GM19240 (cell line): Measurements from ENCODE around the gene SEPTIN12.

Source experiments
- DNase-seq: peaks from one replicate; pipeline ENCODE4 v3.0.0; 2011; ENCODE audit warnings: low spot score; ENCODE audit not compliant: insufficient read length

SEPTIN12 gene, protein sequence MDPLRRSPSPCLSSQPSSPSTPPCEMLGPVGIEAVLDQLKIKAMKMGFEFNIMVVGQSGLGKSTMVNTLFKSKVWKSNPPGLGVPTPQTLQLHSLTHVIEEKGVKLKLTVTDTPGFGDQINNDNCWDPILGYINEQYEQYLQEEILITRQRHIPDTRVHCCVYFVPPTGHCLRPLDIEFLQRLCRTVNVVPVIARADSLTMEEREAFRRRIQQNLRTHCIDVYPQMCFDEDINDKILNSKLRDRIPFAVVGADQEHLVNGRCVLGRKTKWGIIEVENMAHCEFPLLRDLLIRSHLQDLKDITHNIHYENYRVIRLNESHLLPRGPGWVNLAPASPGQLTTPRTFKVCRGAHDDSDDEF

DNA sequence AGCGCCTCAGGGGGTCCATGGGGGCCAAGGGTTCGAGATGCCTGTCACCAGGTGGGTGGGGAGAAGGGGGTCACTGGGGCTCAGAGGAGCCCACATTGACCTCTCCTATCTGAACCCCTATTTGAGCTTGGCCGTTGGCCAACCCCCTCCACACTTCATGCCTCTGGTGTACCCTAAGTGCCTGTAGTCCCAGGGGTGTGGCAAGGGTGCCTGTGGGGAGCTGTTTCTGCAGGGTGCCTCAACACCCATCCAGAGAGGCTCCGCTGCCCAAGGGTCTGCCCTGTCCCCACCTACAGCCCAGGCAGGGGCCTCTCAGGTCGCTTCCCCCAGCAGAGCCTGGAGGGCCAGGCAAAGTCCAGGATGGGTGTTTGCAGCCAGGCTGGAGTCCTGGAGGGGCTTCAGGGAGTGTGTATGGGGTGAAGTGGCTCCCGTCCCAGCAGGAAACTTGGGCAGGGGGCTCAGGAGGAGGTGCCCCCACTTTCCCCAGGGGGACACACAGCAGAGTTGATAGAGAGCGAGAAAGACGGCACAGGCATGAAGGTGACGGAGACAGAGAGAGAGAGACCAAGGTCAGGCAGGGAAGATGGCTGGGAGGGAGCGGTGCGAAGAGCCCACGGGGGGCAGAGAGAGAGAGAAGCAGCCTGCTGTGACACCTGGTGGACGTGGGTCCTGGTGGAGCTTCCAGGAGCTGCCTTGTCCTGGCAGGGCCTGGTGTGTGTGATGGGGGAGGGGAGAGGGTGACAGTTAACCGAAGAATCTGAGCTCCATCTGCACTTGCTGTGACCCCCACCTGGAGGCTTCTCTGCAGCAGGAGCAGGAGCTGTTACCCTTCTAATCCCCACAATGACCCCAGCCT is at the start of gene SEPTIN12:
Gene SEPTIN12, minus strand, starts transcription at position 719 of the 856 bp plus-strand sequence. Its CDS starts 700 bp downstream, at position 19.
- DNase-seq, result no peak

DNA sequence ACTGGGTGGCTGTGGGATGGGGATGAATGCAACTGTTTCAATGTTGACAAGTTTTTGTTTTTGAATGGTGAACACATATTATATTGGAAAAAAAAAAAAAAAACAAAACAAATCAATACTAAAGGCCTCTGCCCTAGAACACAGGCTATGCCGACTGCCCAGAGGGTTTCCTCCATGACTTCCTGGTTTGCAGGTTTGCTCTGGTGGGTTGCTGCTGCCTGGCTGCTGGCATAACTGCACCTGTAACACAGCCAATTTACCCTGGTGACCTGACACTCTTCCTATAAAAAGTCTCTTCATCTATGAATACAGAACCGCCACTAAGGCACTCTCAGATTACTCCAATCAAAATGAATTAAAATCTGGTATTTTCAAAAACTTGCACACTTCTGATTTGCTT is 48.6 kb upstream of the SEPTIN12 start:
- DNase-seq, result no peak

DNA sequence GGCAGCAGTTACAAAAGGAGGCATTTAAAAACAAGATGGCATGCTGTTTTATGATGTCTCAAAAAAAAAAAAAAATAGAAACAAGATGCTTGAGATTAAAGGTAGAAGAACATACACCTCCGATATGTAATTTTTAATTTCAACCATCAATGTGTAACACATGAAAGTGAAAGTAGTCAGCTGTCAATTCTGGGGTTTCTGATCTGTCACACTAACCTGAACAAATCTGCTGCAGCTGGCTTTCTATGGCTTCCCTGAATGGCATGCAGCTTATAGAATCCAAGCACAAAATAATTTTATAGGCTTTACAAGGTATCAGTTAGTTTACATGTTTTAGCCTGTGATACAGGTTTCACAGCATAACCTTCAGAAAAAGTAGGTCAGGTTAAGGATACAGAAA is 45.4 kb upstream of the SEPTIN12 start:
- DNase-seq, result no peak

DNA sequence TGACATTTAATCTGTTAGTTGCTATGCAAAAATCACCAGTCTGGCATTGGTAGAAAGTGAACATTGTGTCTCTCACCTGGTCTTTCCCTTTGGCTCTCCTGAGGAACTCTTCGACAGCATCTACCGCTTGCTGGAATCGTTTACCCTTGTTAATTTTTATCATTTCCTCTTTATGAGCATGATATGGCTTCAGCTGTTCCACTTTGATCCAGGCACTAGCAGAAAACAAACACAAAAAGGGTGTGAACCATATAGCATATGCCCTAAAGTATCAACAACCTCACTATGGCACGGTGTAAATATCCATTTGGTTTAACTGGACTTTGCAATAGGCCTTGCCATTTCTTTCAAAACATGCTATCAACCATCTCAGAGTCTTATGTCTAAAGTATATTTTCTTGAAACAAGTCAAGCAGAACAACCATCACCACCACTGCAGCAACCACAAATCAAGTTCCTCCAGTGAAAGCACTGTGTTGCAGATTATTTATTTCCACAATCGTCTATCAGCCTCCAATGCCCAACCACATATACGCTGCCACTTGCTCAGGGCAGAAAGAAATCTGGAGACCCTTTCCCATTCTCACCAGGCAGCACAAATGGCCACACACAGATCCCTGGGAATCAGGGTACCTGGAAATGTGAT is 44.7 kb upstream of the SEPTIN12 start:
- DNase-seq, result no peak

DNA sequence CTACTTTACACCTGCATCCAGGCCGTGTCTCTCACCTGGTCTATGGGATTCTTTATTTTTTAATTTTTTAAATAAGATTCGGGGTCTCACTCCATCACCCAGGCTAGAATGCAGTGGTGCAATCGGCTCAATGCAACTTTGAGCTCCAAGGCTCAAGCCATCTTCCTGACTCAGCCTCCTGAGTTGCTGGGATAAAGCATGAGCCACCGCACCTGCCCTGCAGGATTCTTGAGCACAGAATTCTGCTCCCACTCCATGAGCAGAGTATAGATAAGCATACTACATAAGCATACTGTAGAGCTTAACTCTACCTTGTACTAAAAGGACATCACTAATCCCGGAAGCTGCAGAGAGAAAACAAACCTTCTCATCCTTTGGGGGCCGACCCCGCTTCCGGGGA is 43.5 kb upstream of the SEPTIN12 start:
- no peak for DNase-seq

DNA sequence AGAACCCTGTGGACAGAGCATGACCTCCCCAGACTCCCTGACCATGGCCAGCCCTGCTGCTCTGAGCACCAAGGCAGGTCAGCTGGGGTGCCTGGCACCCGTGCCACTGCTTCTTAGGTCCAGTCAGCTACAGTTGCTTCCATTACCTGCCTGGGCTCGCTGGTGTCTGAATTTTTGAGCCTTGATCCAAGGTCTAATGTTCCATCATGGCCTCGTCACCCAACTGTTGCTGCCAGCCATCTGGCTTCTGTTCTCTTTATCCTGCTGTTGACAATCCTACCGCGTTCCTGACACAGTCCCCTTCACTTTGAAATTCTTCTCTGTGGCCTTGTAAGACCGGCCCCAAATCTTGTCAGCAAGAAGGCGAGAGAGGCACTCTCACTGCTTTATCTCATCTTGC is 42.3 kb upstream of the SEPTIN12 start:
- no peak for DNase-seq

DNA sequence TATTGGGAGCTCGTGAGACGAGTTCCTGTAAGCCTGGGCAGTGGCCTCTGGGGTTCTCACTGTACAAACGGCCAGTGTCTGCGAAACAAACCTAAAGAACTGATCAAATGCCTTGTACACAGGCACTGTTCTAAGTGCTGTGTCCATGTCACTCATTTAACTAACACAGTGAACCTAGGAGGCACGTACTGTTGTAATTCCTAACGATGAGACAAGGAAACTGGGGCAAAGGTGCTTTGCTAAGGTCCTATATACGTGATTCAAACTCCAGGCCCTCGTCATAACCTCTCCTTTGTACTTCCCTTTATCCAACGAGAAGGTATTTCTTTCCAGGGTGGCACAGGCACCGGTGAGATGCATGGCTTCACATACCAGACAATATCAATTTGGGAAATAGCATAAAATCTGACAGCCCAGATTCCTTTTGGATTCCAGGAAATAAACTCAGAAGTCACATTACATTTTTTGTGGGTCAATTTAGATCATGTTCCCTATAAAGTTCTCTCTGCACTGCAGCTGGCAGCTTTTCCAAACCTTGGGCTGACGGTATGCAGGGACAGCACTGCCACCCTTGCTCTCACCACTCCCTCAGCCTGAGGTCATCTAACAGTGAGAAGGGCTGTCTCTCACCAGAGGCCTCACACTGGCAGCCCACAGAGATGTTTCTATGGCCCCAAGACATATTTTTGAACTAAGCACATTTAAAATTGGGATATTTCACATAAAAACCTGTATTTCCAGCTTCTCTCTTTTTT is 40.6 kb upstream of the SEPTIN12 start:
- DNase-seq, result no peak

DNA sequence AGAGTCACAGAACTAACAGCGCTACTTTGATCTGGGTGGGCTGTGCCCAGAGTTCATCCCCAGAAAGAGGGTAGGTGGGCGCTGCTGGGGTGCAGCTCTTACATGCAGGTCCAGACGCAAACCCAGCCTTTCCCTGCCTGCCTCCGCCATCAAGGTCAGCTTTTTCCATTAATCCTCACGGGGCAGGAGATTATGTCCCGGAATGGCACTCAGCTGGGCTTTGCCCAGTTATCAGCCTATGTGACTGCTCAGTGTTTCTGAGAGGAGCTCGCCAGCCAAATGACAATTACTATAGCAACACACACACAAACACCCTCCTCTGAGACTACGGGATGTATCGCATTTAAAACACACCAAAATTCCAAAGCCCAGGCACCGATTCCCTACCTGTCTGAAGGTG is 38.8 kb upstream of the SEPTIN12 start:
- DNase-seq, result no peak

DNA sequence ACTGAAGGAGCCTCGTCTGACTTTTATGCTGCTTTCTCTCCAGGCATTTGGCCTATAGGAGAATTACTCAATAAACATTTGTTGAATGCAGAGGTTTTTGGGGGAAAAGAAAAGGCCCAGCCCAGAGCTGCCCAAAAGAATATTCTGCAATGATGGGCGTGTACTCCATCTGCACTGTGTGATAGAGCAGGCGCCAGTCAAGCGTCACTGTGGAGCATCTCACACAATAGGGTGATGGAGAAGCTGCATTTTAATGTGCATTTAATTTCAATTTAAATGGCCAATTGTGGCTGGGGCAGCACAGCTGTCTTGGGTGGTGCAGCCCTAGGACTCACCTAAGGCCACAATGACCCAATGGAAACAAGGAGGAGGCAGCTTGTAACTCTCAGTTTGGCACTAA is 38.4 kb upstream of the SEPTIN12 start:
- DNase-seq, result no peak

DNA sequence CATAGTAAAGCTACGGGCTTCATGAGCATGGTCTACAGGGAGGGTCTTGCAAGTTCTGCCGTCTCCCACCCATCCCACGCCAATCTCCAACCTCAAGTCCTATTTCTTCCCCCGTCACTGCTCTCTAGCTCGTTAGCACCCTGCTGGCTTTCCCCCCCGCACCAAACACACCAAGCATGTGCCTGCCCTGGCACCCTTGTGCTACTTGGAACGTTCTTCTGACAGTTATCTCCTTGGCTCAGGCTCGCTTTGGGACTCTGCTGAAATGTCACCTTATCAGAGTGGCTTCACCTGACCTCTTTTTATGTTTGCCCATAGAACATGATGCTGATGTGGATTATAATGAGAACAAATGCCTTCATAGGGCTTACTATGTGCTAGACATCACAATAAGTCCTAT is 37.1 kb upstream of the SEPTIN12 start:
- no peak for DNase-seq

DNA sequence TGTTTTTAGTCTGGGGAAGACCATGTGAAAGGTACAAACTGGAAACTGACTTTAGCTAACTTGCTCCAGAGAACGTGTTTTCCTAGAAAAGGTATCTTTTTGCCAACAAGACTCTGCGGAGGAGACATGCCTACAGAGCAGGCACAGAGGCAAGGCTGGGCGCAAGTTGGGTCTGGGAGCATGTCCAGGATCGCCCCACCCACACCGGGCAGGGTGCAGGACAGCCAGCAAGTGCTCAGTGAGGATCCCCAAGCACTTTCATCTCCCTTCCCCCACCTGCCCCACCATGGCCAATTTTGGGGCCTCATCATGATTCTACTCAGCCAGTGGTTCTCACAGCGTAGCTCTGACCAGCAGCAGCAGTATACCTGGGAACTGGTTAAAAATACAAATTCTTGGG is 32.5 kb upstream of the SEPTIN12 start:
- no peak for DNase-seq

DNA sequence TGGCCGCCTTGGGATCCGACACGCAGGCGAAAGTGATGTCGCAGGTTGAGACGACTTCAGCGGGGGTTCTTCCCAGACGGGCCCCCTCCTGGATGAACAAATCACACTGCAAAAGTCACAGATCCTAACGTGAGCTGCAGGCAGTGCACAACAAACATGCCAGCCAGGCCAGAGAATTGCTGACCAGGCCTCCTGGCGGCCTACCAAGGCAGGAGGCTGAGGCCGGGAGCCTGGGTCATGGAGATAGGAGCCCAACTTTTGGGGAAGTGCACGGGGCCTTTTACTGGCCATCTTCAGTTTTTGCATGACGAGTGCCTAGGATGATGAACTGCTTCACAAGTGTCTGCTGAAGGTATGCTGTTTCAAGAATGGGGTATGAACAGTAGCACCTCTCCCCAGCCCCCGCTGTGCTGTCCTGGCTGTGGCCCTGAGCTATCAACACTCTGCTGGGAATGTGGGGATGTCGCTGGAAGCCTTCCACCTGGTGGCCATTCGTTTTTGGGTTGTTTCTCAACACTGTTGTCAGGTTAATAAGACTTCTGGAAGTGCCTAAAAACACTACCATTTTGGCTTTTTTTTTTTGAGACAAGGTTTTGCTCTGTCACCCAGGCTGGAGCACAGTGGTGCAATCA is 26.5 kb upstream of the SEPTIN12 start:
- no peak for DNase-seq

DNA sequence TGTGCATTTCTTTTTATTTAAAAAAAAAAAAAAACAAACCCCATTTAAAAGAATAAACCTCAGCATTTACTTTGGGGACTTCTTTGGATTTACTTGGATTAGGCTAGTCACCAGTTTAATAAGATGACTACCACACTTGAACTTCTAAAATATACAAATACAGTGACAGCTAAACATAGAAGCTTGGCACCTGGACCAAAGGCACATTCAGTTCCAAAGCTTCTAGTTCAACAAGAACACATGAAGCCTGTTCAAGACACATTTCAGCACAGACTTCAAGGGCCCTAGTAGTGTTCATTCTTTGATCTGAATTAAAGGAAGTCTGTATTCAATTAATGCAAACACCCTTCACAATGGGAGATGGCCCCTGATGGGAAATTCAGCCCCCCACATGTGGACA is 25.9 kb upstream of the SEPTIN12 start:
- no peak for DNase-seq

DNA sequence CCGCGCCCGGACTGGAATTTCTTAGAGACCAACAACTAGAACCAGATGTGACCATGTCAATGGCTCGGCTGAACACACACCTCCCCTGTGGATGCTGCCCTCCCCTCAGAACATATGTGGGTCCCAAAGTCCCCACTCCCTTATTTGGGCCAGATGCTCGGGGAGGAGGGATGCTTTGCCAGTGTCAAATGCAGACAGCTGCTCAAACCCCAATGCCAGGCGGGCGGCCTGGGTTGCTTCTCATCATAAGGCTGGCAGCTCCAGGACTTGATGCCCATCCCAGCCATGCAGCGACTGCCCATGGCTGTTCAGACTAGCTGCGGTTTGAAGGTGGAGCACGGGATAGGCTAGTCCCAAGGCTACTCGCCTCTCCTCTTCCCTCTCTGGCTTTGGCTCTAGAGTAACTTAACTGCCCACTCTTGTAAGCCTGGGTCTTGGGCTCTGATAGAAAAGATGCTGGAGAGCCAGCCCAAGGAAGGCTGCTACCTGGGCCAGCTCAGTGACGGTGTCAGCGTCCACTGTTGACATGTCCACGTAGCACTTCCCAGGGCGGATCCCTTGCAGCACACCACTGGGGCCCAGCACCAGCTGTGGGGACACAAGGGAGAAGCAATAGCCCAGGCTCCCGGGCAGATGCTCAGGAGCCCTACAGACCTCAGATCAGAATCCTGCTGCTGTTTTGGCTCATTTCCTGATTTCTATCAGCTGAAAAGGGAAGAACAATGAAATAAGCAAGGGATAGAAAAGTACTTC is 25.3 kb upstream of the SEPTIN12 start:
- no peak for DNase-seq

DNA sequence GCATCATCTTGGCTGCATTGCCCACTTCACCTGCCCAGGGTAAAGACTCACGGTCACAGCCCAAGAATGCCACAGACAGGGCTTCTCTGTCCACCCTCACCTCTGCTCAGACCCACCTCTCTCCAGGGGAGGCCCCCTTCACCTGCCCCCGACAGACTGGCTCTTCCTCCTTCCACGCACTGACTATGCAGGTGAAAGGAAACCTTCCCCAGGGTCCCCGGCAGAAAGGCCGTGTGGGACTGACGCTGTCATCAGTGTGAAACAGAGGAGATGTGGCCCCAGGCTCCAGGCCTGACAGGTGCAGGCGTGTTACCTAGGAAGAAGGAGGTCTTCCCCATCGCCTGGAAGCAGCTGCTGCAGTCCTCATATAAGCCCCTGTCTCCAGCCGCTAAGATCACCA is 23.6 kb upstream of the SEPTIN12 start:
- no peak for DNase-seq

DNA sequence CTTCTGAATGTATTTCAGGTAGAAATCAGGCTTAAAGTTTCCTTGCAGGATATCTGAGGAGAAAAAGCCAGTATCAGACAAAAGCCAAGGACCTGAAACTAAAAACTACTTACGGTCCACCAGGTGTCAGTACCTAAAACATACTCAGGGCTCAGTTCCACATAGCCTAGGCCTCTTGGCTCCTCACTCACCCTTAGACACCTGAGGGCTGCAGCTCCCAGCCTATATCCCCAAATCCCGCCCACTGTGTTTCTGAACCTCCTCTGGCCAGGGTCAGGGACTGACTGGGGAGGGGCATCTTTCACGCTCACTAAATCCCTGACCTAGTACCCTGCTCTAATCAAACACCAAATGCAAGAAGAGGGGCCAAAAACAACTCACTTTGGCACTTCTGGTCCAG is 23.1 kb upstream of the SEPTIN12 start:
- DNase-seq, result no peak

DNA sequence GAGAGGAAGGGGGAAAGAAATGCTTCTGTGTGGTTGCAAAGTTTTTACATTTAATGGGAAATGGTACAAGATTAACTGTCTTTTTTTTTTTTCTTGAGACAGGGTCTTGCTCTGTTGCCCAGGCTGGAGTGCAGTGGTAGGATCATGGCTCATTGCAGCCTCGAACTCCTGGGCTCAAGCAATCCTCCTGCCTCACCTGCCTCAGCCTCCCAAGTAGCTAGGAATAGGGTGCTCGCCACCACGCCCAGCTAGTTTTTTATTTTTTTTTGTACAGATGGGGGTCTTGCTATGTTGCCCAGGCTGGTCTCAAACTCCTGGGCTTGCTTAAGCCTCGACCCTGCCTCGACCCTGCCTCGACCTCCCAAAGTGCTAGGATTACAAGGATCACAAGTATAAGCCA is 18.1 kb upstream of the SEPTIN12 start:
- no peak for DNase-seq

DNA sequence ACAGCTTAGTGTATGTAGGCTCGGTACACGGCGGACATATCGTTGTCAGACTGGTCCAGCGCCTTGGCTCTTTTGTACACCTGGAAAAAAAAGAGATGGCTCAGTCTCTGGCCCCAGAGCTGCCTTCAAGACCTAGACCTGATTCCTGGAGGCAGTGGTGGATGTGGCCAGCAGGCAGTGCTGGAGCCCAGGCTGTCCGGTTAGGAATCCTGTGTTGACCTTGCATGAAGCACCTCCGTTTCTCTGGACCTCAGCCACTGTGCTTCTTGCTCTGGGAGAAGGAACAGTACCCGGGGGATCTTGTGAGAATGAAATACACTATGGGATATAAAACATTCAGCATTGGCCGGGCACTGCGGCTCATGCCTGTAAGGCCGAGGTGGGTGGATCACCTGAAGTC is 17.1 kb upstream of the SEPTIN12 start:
- no peak for DNase-seq

DNA sequence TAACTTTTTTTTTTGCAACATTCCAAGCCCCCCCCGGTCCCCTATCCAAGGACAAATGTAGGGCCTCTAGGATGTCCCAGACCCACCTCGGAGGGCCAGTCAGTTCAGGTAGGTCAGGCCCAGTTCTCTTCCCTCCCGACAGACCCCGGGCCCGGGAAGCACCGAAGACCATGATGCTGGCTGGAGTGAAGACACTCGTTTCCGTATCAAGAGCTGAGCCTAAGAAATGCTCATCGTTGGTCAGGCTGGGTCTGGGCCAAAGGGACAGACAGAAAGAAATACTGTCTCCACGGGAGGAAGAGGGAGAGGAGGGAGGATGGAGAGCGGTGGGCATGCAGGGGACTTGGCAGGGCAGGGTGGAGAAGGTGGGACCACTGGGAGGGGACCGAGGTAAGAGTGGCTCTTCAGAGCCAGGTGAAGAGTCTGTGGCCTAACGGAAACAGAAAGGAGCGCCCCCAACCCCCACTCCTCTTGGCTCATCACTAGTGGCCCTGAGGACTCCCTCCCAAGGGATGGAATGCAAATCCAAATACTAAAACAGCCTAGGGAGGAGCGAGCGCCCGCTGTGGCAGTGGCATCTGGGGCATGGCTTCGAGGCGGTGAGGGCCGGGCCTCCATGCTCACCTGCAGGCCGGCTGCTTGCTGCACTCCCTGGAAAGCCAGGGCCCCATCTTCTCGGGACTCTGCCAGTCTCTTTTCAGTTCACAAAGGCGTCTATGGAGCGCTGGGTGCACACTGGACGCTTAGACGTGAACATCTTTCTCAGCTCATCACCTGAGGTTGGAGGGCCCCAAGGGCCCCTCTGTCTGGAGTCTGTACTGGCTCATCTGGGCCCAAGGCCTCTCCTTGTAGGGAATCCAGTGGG is 16.0 kb upstream of the SEPTIN12 start:
- DNase-seq, result no peak
